Measurements from ENCODE around the gene GJD4.

Gene GJD4

GRCh38 chr10:35631404-35631803, 26.3 kb downstream of the GJD4 start:
- in situ Hi-C loops (cut with HindIII; ENCODE audit: low sequenced_read_pairs) = no loop called here
- no peak overlapping the region for H3K4me3 ChIP-seq (ENCODE audit: low read depth, low read length)
- DNase-seq (ENCODE audit: low read depth, low spot score) = no peak
- TF ChIP-seq CTCF (IDR thresholded peaks at IDR 0.05; ENCODE audit: low read depth, low read length) = no peak

- DNase-seq (ENCODE audit: low read depth, low spot score) = no peak
- TF ChIP-seq CTCF (IDR thresholded peaks at IDR 0.05; ENCODE audit: low read depth, low read length) = no peak
- no peak overlapping the region for H3K4me3 ChIP-seq (ENCODE audit: low read depth, low read length)
- in situ Hi-C loops (cut with HindIII; ENCODE audit: low sequenced_read_pairs) = no loop called here
Observed at GRCh38 chr10:35632027-35632426, 26.9 kb downstream of the GJD4 start.

- DNase-seq (ENCODE audit: low read depth, low spot score) = no peak
- no peak for TF ChIP-seq CTCF (IDR thresholded peaks at IDR 0.05; ENCODE audit: low read depth, low read length)
- in situ Hi-C loops (cut with HindIII; ENCODE audit: low sequenced_read_pairs) = no loop called here
- no peak overlapping the region for H3K4me3 ChIP-seq (ENCODE audit: low read depth, low read length)
Observed at GRCh38 chr10:35633006-35633980, 28.2 kb downstream of the GJD4 start.

GRCh38 chr10:35635576-35635975, 30.4 kb downstream of the GJD4 start:
- TF ChIP-seq CTCF (IDR thresholded peaks at IDR 0.05; ENCODE audit: low read depth, low read length) = peak; percentile 83
- DNase-seq (ENCODE audit: low read depth, low spot score) = peak; percentile 74
- H3K4me3 ChIP-seq (ENCODE audit: low read depth, low read length) = no peak overlapping the region
- in situ Hi-C loops (cut with HindIII; ENCODE audit: low sequenced_read_pairs) = no loop called here

GRCh38 chr10:35636956-35637355, 31.8 kb downstream of the GJD4 start:
- in situ Hi-C loops (cut with HindIII; ENCODE audit: low sequenced_read_pairs) = no loop called here
- no peak for TF ChIP-seq CTCF (IDR thresholded peaks at IDR 0.05; ENCODE audit: low read depth, low read length)
- peak overlapping the region; percentile 10 for H3K4me3 ChIP-seq (ENCODE audit: low read depth, low read length)
- no peak for DNase-seq (ENCODE audit: low read depth, low spot score)

- no peak for TF ChIP-seq CTCF (IDR thresholded peaks at IDR 0.05; ENCODE audit: low read depth, low read length)
- DNase-seq (ENCODE audit: low read depth, low spot score) = peak; percentile 36
- peak overlapping the region; percentile 20 for H3K4me3 ChIP-seq (ENCODE audit: low read depth, low read length)
- in situ Hi-C loops (cut with HindIII; ENCODE audit: low sequenced_read_pairs) = no loop called here
Observed at GRCh38 chr10:35637462-35637861, 32.3 kb downstream of the GJD4 start.
